Kidney (tissue), 14 donors: ENCODE measurements around the gene PNMA6E. TPM values are rescaled to one million over a fixed set of nuclear protein-coding genes. Genes with fewer than 3 reads are reported as not detected.

Experiments
- DNase-seq, 5 donors: peaks; one replicate each; pipeline ENCODE4 v3.0.0-alpha.2; 2013 to 2020
- FAIRE-seq: peaks from 2 replicates; lab custom pipeline; 2012; peaks lifted over from hg19 to GRCh38; lab: Jason Lieb, UNC
- H3K27ac ChIP-seq, 2 donors: one replicate each; pipeline ENCODE4 v1.7.0; 2013; ENCODE audit warnings: low read depth in 2 of 2, low read length in 2 of 2, inconsistent platforms in 1 of 2
- H3K27me3 ChIP-seq: one replicate; pipeline ENCODE4 v1.7.1; 2013; ENCODE audit warnings: low read length, inconsistent platforms; ENCODE audit not compliant: control insufficient read depth, insufficient read depth
- H3K36me3 ChIP-seq, 3 donors: one replicate each; pipeline versions ENCODE4 v1.7.0 to v1.7.1; 2013; ENCODE audit warnings: low read length in 3 of 3, control low read depth in 1 of 3, inconsistent platforms in 1 of 3; ENCODE audit not compliant: insufficient read depth in 3 of 3, control insufficient read depth in 2 of 3
- H3K4me1 ChIP-seq, 3 donors: one replicate each; pipeline versions ENCODE4 v1.7.0 to v1.7.1; 2013; ENCODE audit warnings: low read length in 3 of 3, inconsistent platforms in 1 of 3, low read depth in 1 of 3; ENCODE audit not compliant: control insufficient read depth in 2 of 3, insufficient read depth in 2 of 3
- H3K4me3 ChIP-seq, 3 donors: one replicate each; pipeline versions ENCODE4 v1.7.0 to v1.8.1; 2013; ENCODE audit warnings: low read length in 3 of 3, control low read depth in 1 of 3, inconsistent platforms in 1 of 3
- H3K9ac ChIP-seq, 3 donors: one replicate each; pipeline versions ENCODE4 v1.7.0 to v1.7.1; 2013; ENCODE audit warnings: low read length in 3 of 3, control low read depth in 1 of 3, inconsistent platforms in 1 of 3
- H3K9me3 ChIP-seq, 3 donors: one replicate each; pipeline versions ENCODE4 v1.7.0 to v1.7.1; 2013; ENCODE audit warnings: low read length in 3 of 3, control low read depth in 1 of 3, inconsistent platforms in 1 of 3; ENCODE audit not compliant: control insufficient read depth in 2 of 3, insufficient read depth in 1 of 3
- intact Hi-C: fragments of 100-400 bp; cut with DNase I; formaldehyde crosslinking; loops from one replicate; pipeline ENCODE4 v1.11.1; 2022
- polyA plus RNA-seq: library from polyadenylated mRNA; stranded (reverse); fragments of 350-450 nt; fragmentation: Illumina TruSeq; extraction: RNeasy Lipid Tissue Mini Kit (QIAGEN cat#74804); gene quantifications from one replicate; pipeline ENCODE4 v1.2.3, GENCODE V29; 2014; ENCODE audit warnings: low read depth, low replicate concordance; ENCODE audit not compliant: insufficient read depth
- total RNA-seq: library from RNA; stranded (reverse); fragmentation: NEBNext Ultra II Directional; extraction: Animal tissue kit (Norgen Biotek cat#: 25700); gene quantifications from one replicate; pipeline ENCODE4 v1.2.1, GENCODE V29; 2021
- TF ChIP-seq, protein P1 (sequence below): IDR thresholded peaks from 3 replicates; pipeline ENCODE4 v1.5.1; 2012; ENCODE audit warnings: mild to moderate bottlenecking, moderate library complexity, borderline replicate concordance; ENCODE audit not compliant: insufficient read depth; ENCODE audit errors: extremely low read depth
- donor health status: control.
- donor health status: control.
- donor health status: control.
- donor health status: control.
- donor health status: control.
- donor health status: DM: yes; HTN: yes; CAD: no.
- donor health status: Normal renal cell carcinoma (clear cell type).

Gene PNMA6E
- total and polyA plus RNA-seq, 2 donors from 2014 or later = not detected

DNA sequence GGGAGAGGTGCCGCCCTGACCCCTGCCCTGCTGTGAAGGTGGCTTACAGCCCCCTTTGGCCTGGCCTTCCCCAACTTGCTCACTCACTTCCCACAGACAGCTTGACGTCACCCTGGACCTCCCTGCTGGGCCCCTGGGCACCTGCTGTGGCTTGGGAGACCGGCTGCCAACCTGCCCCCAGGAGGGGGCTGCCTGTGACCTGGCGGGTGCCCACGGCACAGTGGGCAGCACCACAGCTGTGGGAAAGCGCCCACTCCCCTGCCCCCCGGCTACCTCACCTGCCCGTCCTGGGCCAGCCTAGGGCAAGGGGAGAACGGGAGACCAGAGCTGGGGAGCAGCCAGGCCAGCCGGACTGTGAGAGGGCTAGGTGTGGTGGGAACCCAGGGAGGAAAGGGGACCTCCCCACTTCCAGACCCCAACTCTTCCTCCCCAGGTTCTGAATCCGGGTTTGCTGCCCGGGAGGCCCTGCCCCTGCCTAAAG is 7.8 kb upstream of the PNMA6E start:
- no peak overlapping the region for H3K4me3 ChIP-seq
- no peaks in the 10 kb centered on the region for H3K9me3 ChIP-seq
- peaks cover 0 to 7% (median 0%) of the 10 kb centered on the region in 3 donors for H3K4me1 ChIP-seq
- FAIRE-seq = no peak
- no peak overlapping the region for H3K9ac ChIP-seq
- intact Hi-C loops = no loop called here
- H3K27ac ChIP-seq = no peak overlapping the region
- DNase-seq = no peak
- no peaks in the 10 kb centered on the region for H3K27me3 ChIP-seq
- TF ChIP-seq, protein P1, sequence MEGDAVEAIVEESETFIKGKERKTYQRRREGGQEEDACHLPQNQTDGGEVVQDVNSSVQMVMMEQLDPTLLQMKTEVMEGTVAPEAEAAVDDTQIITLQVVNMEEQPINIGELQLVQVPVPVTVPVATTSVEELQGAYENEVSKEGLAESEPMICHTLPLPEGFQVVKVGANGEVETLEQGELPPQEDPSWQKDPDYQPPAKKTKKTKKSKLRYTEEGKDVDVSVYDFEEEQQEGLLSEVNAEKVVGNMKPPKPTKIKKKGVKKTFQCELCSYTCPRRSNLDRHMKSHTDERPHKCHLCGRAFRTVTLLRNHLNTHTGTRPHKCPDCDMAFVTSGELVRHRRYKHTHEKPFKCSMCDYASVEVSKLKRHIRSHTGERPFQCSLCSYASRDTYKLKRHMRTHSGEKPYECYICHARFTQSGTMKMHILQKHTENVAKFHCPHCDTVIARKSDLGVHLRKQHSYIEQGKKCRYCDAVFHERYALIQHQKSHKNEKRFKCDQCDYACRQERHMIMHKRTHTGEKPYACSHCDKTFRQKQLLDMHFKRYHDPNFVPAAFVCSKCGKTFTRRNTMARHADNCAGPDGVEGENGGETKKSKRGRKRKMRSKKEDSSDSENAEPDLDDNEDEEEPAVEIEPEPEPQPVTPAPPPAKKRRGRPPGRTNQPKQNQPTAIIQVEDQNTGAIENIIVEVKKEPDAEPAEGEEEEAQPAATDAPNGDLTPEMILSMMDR = no peak
- H3K36me3 ChIP-seq = no peaks in the 10 kb centered on the region

DNA sequence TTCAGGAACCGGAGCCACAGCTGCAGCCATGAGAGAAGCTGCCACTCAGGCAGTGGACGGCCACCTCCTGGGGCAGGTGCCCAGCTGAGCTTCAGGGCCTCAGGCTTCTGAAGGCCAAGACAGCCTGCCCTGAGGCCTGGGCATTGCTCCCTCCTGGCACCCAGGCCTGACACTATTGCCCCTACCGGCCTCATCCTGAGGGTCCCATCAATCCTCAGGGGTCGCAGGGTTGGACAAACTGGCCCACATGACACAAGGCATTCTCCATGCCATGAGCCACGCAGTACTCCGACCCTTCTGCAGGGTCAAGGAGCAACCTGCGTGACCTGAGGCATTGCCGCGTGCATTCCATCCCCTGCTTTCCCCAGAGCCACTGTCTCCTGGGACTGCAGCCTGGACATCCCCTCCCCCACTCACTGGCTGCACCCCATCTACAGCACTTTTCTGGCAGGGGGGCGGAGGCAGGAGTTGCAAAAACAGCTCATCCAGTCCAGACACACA is 7.1 kb upstream of the PNMA6E start:
- TF ChIP-seq, protein P1 = no peak
- intact Hi-C loops = no loop called here

DNA sequence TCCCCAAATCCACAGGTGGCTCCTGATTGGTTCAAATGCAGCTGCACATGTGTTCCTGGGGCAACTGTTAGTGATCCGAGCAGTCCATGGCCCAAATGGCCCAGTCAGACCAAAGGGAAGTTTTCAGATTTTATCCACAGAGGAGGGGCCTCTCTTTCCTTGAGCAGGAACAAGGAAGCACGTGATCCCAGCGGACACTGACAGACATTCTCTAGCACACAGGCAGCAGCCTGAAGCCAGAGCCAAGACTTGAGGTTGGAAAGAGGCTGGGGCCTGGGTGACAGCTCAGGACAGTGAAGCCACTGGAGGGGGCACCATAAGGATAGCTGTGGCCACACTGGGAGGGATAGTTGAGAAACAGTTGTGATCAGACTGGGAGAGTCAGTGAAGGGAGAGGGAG is 6.6 kb upstream of the PNMA6E start:
- Histone ChIP-seq H3K36me3 (no peaks in the 10 kb centered on the region), H3K27ac (no peak overlapping the region), H3K9me3 (no peaks in the 10 kb centered on the region), H3K4me1 (peaks cover 0 to 6% (median 0%) of the 10 kb centered on the region in 3 donors), H3K4me3 (no peak overlapping the region), H3K9ac (no peak overlapping the region), H3K27me3 (no peaks in the 10 kb centered on the region)
- intact Hi-C loops = no loop called here
- DNase-seq = peak in 1 of 5 donors; percentile 59
- FAIRE-seq = no peak
- TF ChIP-seq, protein P1 = no peak

More for the DNA sequence above, 7.1 kb upstream of the PNMA6E start:
- H3K4me1 ChIP-seq = peaks cover 0 to 7% (median 0%) of the 10 kb centered on the region in 3 donors
- no peak overlapping the region for H3K9ac ChIP-seq
- no peak overlapping the region for H3K4me3 ChIP-seq
- no peaks in the 10 kb centered on the region for H3K9me3 ChIP-seq
- no peaks in the 10 kb centered on the region for H3K36me3 ChIP-seq
- H3K27me3 ChIP-seq = no peaks in the 10 kb centered on the region
- DNase-seq = peak in 1 of 5 donors; percentile 64
- no peak overlapping the region for H3K27ac ChIP-seq
- FAIRE-seq = no peak
